ENCODE measurements around the gene MSANTD1. TPM values are rescaled to one million over a fixed set of nuclear protein-coding genes. Genes with fewer than 3 reads are reported as not detected.

Gene MSANTD1
- total RNA-seq, 1 donor from 2014 or later, result 1.9 TPM

- Histone ChIP-seq H3K4me3 (no peak overlapping the region), H3K9me3 (no peaks in the 10 kb centered on the region), H3K4me1 (no peaks in the 10 kb centered on the region), H3K36me3 (peaks cover 99% of the 10 kb centered on the region), H3K27me3 (ENCODE audit: low read depth) (no peaks in the 10 kb centered on the region), H3K27ac (no peak overlapping the region)
- intact Hi-C loops (cut with DNase I), result no loop called here
- no peak for ATAC-seq
- peak; percentile 24 for DNase-seq
- TF ChIP-seq CTCF (IDR thresholded peaks at IDR 0.05), result no peak
Measured at GRCh38 chr4:3218824-3219760, 29.9 kb upstream of the MSANTD1 start.

GRCh38 chr4:3219761-3220475, 29.0 kb upstream of the MSANTD1 start:
- TF ChIP-seq CTCF (IDR thresholded peaks at IDR 0.05), result no peak
- Histone ChIP-seq H3K4me3 (no peak overlapping the region), H3K27me3 (ENCODE audit: low read depth) (no peaks in the 10 kb centered on the region), H3K27ac (no peak overlapping the region), H3K9me3 (no peaks in the 10 kb centered on the region), H3K4me1 (no peaks in the 10 kb centered on the region), H3K36me3 (peaks cover 99% of the 10 kb centered on the region)
- peak; percentile 20 for DNase-seq
- intact Hi-C loops (cut with DNase I), result no loop called here
- ATAC-seq, result no peak

GRCh38 chr4:3220476-3221183, 28.3 kb upstream of the MSANTD1 start:
- DNase-seq (peak; percentile 12), ATAC-seq (no peak)
- no peaks in the 10 kb centered on the region for H3K9me3 ChIP-seq
- intact Hi-C loops (cut with DNase I), result no loop called here
- no peak for TF ChIP-seq CTCF (IDR thresholded peaks at IDR 0.05)
- H3K27ac ChIP-seq, result no peak overlapping the region
- H3K4me3 ChIP-seq, result no peak overlapping the region
- no peaks in the 10 kb centered on the region for H3K27me3 ChIP-seq (ENCODE audit: low read depth)
- H3K36me3 ChIP-seq, result peaks cover 99% of the 10 kb centered on the region
- H3K4me1 ChIP-seq, result peaks cover 7% of the 10 kb centered on the region

- peaks cover 99% of the 10 kb centered on the region for H3K36me3 ChIP-seq
- DNase-seq (peak; percentile 11), ATAC-seq (no peak)
- H3K27ac ChIP-seq, result no peak overlapping the region
- H3K27me3 ChIP-seq (ENCODE audit: low read depth), result no peaks in the 10 kb centered on the region
- H3K4me1 ChIP-seq, result peaks cover 8% of the 10 kb centered on the region
- no peaks in the 10 kb centered on the region for H3K9me3 ChIP-seq
- no peak for TF ChIP-seq CTCF (IDR thresholded peaks at IDR 0.05)
- intact Hi-C loops (cut with DNase I), result no loop called here
- H3K4me3 ChIP-seq, result no peak overlapping the region
Measured at GRCh38 chr4:3221184-3221494, 27.8 kb upstream of the MSANTD1 start.

- ATAC-seq, result no peak
- intact Hi-C loops (cut with DNase I), result no loop called here
- Histone ChIP-seq H3K27ac (no peak overlapping the region), H3K36me3 (peaks cover 100% of the 10 kb centered on the region), H3K4me3 (no peak overlapping the region), H3K4me1 (peaks cover 16% of the 10 kb centered on the region), H3K9me3 (no peaks in the 10 kb centered on the region), H3K27me3 (ENCODE audit: low read depth) (no peaks in the 10 kb centered on the region)
- no peak for TF ChIP-seq CTCF (IDR thresholded peaks at IDR 0.05)
- DNase-seq, result peak; percentile 25
Measured at GRCh38 chr4:3221996-3222395, 27.0 kb upstream of the MSANTD1 start.
